Measurements from ENCODE around the gene RAF1. TPM values are rescaled to one million over a fixed set of nuclear protein-coding genes. Genes with fewer than 3 reads are reported as not detected.

RAF1 gene
- total and polyA plus RNA-seq, 9 of the 15 experiments (the other 6 are each of a cell fraction or from before 2014, with no cell fraction given), result 28.0 to 183 (median 85.6) TPM

DNA sequence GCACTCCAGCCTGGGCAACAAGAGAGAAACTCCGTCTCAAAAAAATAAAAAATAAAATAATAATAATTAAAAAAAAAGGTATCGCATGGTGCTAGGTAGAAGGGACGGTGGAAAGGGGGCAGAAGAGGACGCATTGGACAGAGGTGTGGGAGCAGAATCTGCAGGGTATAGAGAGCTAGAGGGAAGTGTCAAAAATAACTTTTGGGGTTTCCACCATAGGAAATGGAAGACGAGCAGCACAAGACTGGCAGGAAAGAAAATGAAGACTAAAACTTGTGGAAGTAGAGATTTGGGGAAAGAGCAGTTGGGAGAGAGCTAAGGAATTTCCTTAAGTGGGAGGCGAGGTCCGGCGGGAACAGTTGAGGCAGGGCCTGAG, 107.6 kb downstream of the RAF1 start:
- in situ Hi-C loops (cut with MboI), result no loop called here
- TSS peak; percentile 83 for BruUV-seq (replicated peaks)
- intact Hi-C loops (cut with micrococcal nuclease), result loop anchor here (5.0 kb wide), 2 partner anchors 106 to 286 kb away; partner anchors contain the start of genes RAF1 and RPL32
- 0 out of 4 replicates have a peak, but pooled peaks of 1 of the 2 experiments have one; percentile 22 for TF ChIP-seq FOXK2 (conservative IDR thresholded peaks at IDR 0.05 in 1 of 2, IDR thresholded peaks at IDR 0.05 in 1 of 2; ENCODE audit: low read depth in 2 of 2)
- TF ChIP-seq MIER1 (IDR thresholded peaks at IDR 0.05; ENCODE audit: low read depth), result peak; percentile 72; the same call in 1 of the 2 replicates
- TF ChIP-seq, protein P1, sequence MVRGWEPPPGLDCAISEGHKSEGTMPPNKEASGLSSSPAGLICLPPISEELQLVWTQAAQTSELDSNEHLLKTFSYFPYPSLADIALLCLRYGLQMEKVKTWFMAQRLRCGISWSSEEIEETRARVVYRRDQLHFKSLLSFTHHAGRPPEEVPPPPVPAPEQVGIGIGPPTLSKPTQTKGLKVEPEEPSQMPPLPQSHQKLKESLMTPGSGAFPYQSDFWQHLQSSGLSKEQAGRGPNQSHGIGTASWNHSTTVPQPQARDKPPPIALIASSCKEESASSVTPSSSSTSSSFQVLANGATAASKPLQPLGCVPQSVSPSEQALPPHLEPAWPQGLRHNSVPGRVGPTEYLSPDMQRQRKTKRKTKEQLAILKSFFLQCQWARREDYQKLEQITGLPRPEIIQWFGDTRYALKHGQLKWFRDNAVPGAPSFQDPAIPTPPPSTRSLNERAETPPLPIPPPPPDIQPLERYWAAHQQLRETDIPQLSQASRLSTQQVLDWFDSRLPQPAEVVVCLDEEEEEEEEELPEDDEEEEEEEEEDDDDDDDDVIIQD (CRISPR knock-in tag; IDR thresholded peaks at IDR 0.05), result no peak
- TF ChIP-seq ZKSCAN8 (CRISPR knock-in tag; IDR thresholded peaks at IDR 0.05), result 0 out of 2 replicates have a peak, but pooled peaks have one; percentile 30
- TF ChIP-seq, protein P2, sequence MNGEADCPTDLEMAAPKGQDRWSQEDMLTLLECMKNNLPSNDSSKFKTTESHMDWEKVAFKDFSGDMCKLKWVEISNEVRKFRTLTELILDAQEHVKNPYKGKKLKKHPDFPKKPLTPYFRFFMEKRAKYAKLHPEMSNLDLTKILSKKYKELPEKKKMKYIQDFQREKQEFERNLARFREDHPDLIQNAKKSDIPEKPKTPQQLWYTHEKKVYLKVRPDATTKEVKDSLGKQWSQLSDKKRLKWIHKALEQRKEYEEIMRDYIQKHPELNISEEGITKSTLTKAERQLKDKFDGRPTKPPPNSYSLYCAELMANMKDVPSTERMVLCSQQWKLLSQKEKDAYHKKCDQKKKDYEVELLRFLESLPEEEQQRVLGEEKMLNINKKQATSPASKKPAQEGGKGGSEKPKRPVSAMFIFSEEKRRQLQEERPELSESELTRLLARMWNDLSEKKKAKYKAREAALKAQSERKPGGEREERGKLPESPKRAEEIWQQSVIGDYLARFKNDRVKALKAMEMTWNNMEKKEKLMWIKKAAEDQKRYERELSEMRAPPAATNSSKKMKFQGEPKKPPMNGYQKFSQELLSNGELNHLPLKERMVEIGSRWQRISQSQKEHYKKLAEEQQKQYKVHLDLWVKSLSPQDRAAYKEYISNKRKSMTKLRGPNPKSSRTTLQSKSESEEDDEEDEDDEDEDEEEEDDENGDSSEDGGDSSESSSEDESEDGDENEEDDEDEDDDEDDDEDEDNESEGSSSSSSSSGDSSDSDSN (IDR thresholded peaks at IDR 0.05; ENCODE audit: borderline replicate concordance in 1 of 2, low read depth in 2 of 2, low read length in 2 of 2), result 0 out of 4 replicates have a peak, but pooled peaks of 1 of the 2 experiments have one; percentile 2
- TF ChIP-seq ARNT (IDR thresholded peaks at IDR 0.05), result peak in 1 of 2 experiments; percentile 78; a peak in 3 of 4 replicates
- TF ChIP-seq, protein P3, sequence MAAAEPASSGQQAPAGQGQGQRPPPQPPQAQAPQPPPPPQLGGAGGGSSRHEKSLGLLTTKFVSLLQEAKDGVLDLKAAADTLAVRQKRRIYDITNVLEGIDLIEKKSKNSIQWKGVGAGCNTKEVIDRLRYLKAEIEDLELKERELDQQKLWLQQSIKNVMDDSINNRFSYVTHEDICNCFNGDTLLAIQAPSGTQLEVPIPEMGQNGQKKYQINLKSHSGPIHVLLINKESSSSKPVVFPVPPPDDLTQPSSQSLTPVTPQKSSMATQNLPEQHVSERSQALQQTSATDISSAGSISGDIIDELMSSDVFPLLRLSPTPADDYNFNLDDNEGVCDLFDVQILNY (CRISPR knock-in tag; IDR thresholded peaks at IDR 0.05), result no peak
- TF ChIP-seq HDAC1 (IDR thresholded peaks at IDR 0.05), result peak in 1 of 2 experiments; percentile 70; a peak in 1 of 4 replicates
- no peak for TF ChIP-seq SIN3B (IDR thresholded peaks at IDR 0.05; ENCODE audit: low read depth)
- TF ChIP-seq, protein P4, sequence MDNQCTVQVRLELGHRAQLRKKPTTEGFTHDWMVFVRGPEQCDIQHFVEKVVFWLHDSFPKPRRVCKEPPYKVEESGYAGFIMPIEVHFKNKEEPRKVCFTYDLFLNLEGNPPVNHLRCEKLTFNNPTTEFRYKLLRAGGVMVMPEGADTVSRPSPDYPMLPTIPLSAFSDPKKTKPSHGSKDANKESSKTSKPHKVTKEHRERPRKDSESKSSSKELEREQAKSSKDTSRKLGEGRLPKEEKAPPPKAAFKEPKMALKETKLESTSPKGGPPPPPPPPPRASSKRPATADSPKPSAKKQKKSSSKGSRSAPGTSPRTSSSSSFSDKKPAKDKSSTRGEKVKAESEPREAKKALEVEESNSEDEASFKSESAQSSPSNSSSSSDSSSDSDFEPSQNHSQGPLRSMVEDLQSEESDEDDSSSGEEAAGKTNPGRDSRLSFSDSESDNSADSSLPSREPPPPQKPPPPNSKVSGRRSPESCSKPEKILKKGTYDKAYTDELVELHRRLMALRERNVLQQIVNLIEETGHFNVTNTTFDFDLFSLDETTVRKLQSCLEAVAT (IDR thresholded peaks at IDR 0.05), result peak; percentile 30 to 49; a peak in 1 of 4 replicates
- peak; percentile 85 for TF ChIP-seq ELF4 (CRISPR knock-in tag; IDR thresholded peaks at IDR 0.05)
- TF ChIP-seq HDGF (IDR thresholded peaks at IDR 0.05), result peak; percentile 92; the same call in 1 of the 2 replicates
- TF ChIP-seq LEF1 (IDR thresholded peaks at IDR 0.05), result 0 out of 2 replicates have a peak, but pooled peaks have one; percentile 7
- TF ChIP-seq BRD9 (IDR thresholded peaks at IDR 0.05; ENCODE audit: low read depth, partially characterized antibody), result peak; percentile 60
- TF ChIP-seq NFRKB (IDR thresholded peaks at IDR 0.05; ENCODE audit: low read depth), result peak; percentile 42; the same call in 1 of the 2 replicates
- TF ChIP-seq MEF2A (IDR thresholded peaks at IDR 0.05; ENCODE audit: control insufficient read depth, low read depth, low read length), result 0 out of 2 replicates have a peak, but pooled peaks have one; percentile 10
- TF ChIP-seq NCOR1 (IDR thresholded peaks at IDR 0.05), result no peak; the same call in 1 of the 2 replicates

More for the DNA sequence above, 107.6 kb downstream of the RAF1 start:
- peak overlapping the region; percentile 94 for H2AFZ ChIP-seq (ENCODE audit: low read depth, low read length)
- DNase-seq (ENCODE audit: extremely low read depth in 1 of 4, low spot score in 3 of 4) (no peak), ATAC-seq (peak; percentile 4), FAIRE-seq (no peak)
- no peaks in the 10 kb centered on the region for H3K36me3 ChIP-seq (ENCODE audit: control insufficient read depth, insufficient read depth, low read length)
- ChIA-PET POLR2A (interaction anchor here (0.6 to 5.5 kb wide), 2 partner anchors 10 to 122 kb away, joined by 3 to 25 read pairs; partner anchors contain the start of gene MKRN2OS), CTCF (ENCODE audit: low intra/inter-chr PET ratio) (no interaction called here)
- H3K9me1 ChIP-seq (ENCODE audit: control insufficient read depth, insufficient read depth, low read length), result peaks cover 7% of the 10 kb centered on the region
- H3K79me2 ChIP-seq (ENCODE audit: control insufficient read depth, insufficient read depth, low read length), result peaks cover 44% of the 10 kb centered on the region
- peaks cover 17 to 22% of the 10 kb centered on the region in 2 experiments for H3K4me1 ChIP-seq (replicated peaks in 1 of 2; ENCODE audit: control insufficient read depth in 2 of 2, insufficient read depth in 2 of 2, low read length in 2 of 2)
- WGBS (ENCODE audit: insufficient coverage, low coverage, missing lambda C conversion rate), result 1% methylated on average over 8 of the region's 8 CpGs
- H3K27me3 ChIP-seq (ENCODE audit: control insufficient read depth in 2 of 2, insufficient read depth in 2 of 2, low read length in 2 of 2), result no peaks in the 10 kb centered on the region
- peaks cover 38% of the 10 kb centered on the region for H4K20me1 ChIP-seq (replicated peaks; ENCODE audit: control insufficient read depth, insufficient read depth, low read length)
- no peaks in the 10 kb centered on the region for H3K9me3 ChIP-seq (replicated peaks; ENCODE audit: control insufficient read depth, insufficient read depth, low read depth, low read length)
- peak overlapping the region; percentile 82 to 99 for H3K9ac ChIP-seq (ENCODE audit: insufficient read depth in 1 of 2, low read depth in 2 of 2, low read length in 2 of 2)
- H3K4me2 ChIP-seq (ENCODE audit: insufficient read depth, low read length), result peak overlapping the region; percentile 94
- H3K4me3 ChIP-seq, result peak overlapping the region; percentile 82
- peak overlapping the region; percentile 91 for H3K27ac ChIP-seq (ENCODE audit: extremely low read depth, low read depth, low read length)

All from K562 (cell line).